Middle frontal gyrus (tissue), 1 donor: ENCODE data around the gene HCAR3.
"Not testable (repeated sequence)": the region's sequence is repeated elsewhere in the genome, so short reads cannot be mapped to it uniquely, and the experiment has no call there.

Experiments
- DNase-seq: peaks from one replicate; pipeline ENCODE4 v3.0.0-alpha.2; 2015; ENCODE audit warnings: low spot score; ENCODE audit errors: extremely low spot score

HCAR3 gene

GRCh38 chr12:122716658-122717057, at the start of gene HCAR3:
Gene HCAR3 (minus strand): TSS chr12:122716811. CDS start chr12:122716737, 74 bp downstream.
- DNase-seq = not testable (repeated sequence)

GRCh38 chr12:122757568-122757967, 41.0 kb upstream of the HCAR3 start:
- DNase-seq = no peak

GRCh38 chr12:122754790-122755189, 38.2 kb upstream of the HCAR3 start:
- no peak for DNase-seq

GRCh38 chr12:122753319-122753650, 36.7 kb upstream of the HCAR3 start:
- DNase-seq = no peak

- DNase-seq = peak; percentile 97
These were observed 36.1 kb upstream of the HCAR3 start, which contains the start of gene DENR for GRCh38 chr12:122752464-122753318. Gene DENR (plus strand): TSS chr12:122752824. CDS start chr12:122753702, 878 bp downstream.

- not testable (repeated sequence) for DNase-seq
These were observed 34.3 kb upstream of the HCAR3 start for GRCh38 chr12:122750781-122751515.

- no peak for DNase-seq
These were observed 33.1 kb upstream of the HCAR3 start for GRCh38 chr12:122749569-122750332.

GRCh38 chr12:122747224-122748135, 30.9 kb upstream of the HCAR3 start:
- DNase-seq = no peak

- no peak for DNase-seq
These were observed 27.4 kb upstream of the HCAR3 start for GRCh38 chr12:122743895-122744525.

GRCh38 chr12:122740351-122740750, 23.7 kb upstream of the HCAR3 start:
- no peak for DNase-seq

- no peak for DNase-seq
These were observed 22.0 kb upstream of the HCAR3 start for GRCh38 chr12:122738571-122738970.

- no peak for DNase-seq
These were observed 16.0 kb upstream of the HCAR3 start for GRCh38 chr12:122732611-122733010.

- no peak for DNase-seq
These were observed 15.6 kb upstream of the HCAR3 start for GRCh38 chr12:122732170-122732569.

- DNase-seq = no peak
These were observed 13.8 kb upstream of the HCAR3 start, which contains the start of gene HCAR1 for GRCh38 chr12:122730215-122731014. Gene HCAR1 (minus strand): TSS chr12:122730844. CDS start chr12:122730339, 505 bp downstream.

GRCh38 chr12:122729583-122730214, 13.1 kb upstream of the HCAR3 start:
- no peak for DNase-seq

GRCh38 chr12:122726080-122726558, 9.5 kb upstream of the HCAR3 start:
- no peak for DNase-seq

GRCh38 chr12:122725452-122726079, 9.0 kb upstream of the HCAR3 start:
- no peak for DNase-seq

- DNase-seq = no peak
These were observed 8.1 kb upstream of the HCAR3 start for GRCh38 chr12:122724641-122725243.
